Coronary artery (tissue), 2 donors: Measurements from ENCODE around the gene A1BG.

Experiments used
- DNase-seq: peaks from one replicate; pipeline ENCODE4 v3.0.0-alpha.2; 2017; ENCODE audit warnings: low spot score
- H3K27ac ChIP-seq, 2 donors: fragments of 200-600 bp; sonication (generic); one replicate each; pipeline ENCODE4 v1.5.1; 2016 to 2019
- H3K4me3 ChIP-seq: fragments of 200-600 bp; sonication (generic); 2 replicates; pipeline ENCODE4 v1.5.1; 2016; ENCODE audit warnings: mild to moderate bottlenecking, moderate library complexity
- CTCF ChIP-seq: fragments of 200-600 bp; sonication (generic); IDR thresholded peaks from one replicate; pipeline ENCODE4 v1.5.1; 2019; ENCODE audit warnings: antibody characterized with exemption

The A1BG gene

GRCh38 chr19:58398087-58398486, 44.8 kb upstream of the A1BG start:
- no peak for DNase-seq
- no peak overlapping the region for H3K4me3 ChIP-seq
- no peak overlapping the region for H3K27ac ChIP-seq
- no peak for TF ChIP-seq CTCF

GRCh38 chr19:58397533-58398037, 44.3 kb upstream of the A1BG start:
- Histone ChIP-seq H3K27ac (no peak overlapping the region), H3K4me3 (no peak overlapping the region)
- no peak for DNase-seq
- no peak for TF ChIP-seq CTCF

GRCh38 chr19:58396691-58397532, 43.6 kb upstream of the A1BG start:
- no peak overlapping the region for H3K27ac ChIP-seq
- no peak for TF ChIP-seq CTCF
- no peak for DNase-seq
- H3K4me3 ChIP-seq, result no peak overlapping the region

DNA sequence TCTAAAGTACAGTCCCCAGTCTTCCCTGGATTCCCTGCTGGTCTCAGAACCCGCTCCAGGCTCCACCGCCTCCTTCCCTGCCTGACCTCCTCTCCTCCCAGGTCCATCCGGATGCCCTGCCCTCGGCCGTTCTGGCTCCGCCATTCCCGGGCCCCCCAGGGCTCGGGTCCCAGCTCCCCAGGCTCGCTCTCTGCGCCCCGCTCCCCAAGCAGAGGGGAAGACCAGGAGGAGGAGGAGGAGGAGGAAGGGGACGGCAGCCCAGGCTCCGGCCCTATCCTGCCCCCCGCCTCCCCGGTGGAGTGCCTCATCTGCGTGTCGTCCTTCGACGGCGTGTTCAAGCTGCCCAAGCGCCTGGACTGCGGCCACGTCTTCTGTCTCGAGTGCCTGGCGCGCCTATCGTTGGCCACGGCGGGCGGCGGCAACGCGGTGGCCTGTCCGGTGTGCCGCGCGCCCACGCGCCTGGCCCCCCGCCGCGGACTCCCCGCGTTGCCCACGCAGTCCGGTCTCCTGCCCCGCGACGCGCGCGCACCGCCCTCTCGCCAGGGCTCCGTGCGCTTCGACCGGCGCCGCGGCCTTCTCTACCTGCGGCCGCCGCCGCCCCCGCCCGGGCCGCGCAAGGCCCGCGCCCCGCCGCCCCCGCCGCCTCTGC, 42.8 kb upstream of the A1BG start:
- no peak for DNase-seq
- Histone ChIP-seq H3K27ac (no peak overlapping the region), H3K4me3 (peak overlapping the region; percentile 21)
- no peak for TF ChIP-seq CTCF

- Histone ChIP-seq H3K4me3 (peak within 1 kb of the TSS; percentile 21), H3K27ac (no peak within 1 kb of the TSS)
- DNase-seq, result no peak
- no peak for TF ChIP-seq CTCF
These were observed 42.1 kb upstream of the A1BG start, which contains the start of gene RNF225 for GRCh38 chr19:58395220-58395978. TSS of gene RNF225 (plus strand) at chr19:58395656. CDS start at chr19:58396090, 434 bp downstream.

GRCh38 chr19:58394821-58395219, 41.5 kb upstream of the A1BG start:
- Histone ChIP-seq H3K27ac (no peak overlapping the region), H3K4me3 (no peak overlapping the region)
- no peak for TF ChIP-seq CTCF
- no peak for DNase-seq
